GM12873 (cell line): ENCODE measurements around the gene LGR6.

ENCODE experiments used
- TF ChIP-seq, protein P1 (sequence below): IDR thresholded peaks from 2 replicates; pipeline ENCODE4 v1.5.1; 2012; ENCODE audit warnings: low read depth, mild to moderate bottlenecking, moderate library complexity, low read length, control low read depth; ENCODE audit not compliant: insufficient read depth; ENCODE audit errors: missing control alignments

The LGR6 gene

DNA sequence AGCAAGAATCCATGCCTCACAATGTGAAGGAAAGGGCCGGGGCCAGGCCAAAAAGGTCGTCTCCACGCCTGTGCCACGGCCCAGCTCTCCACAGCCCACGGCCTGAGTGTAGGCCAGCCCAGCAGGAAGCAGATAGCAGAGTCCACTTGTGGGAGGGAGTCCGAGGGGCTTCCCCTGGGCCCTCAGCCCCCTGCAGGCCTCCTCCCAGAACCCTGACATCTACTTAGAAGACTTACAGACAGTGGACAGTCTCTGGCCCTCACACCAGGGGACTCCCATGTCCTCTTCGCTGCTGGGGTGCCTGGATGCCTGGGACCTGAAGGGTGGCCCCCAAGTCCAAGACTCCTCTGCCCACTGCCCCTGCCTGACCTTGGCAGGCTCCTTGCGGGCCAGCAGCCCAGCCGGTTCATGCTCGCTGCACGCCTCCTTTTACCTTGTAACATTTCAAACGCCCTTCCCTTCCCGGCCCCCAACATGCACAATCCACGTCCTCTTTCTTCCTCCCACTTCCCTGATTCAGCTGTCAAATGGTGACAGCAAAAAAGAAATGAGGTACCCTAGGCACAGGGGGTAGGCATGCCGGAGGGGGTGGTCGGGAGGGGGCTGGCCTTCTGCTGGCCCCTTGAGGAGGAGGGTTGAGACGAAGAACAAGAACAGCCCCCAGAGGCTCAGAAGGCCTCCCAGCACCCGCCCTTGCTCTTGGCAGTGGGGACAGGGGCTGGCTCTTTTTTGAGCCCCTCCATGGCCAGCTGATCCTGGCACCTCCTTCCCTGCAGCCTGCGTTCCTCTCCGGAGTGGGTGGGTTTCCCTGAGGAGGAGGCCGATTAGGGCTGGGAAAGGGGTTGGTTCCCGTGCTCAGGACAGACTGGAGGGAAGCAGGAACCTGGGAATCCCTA lies 32.2 kb upstream of the LGR6 start:
- TF ChIP-seq, protein P1, sequence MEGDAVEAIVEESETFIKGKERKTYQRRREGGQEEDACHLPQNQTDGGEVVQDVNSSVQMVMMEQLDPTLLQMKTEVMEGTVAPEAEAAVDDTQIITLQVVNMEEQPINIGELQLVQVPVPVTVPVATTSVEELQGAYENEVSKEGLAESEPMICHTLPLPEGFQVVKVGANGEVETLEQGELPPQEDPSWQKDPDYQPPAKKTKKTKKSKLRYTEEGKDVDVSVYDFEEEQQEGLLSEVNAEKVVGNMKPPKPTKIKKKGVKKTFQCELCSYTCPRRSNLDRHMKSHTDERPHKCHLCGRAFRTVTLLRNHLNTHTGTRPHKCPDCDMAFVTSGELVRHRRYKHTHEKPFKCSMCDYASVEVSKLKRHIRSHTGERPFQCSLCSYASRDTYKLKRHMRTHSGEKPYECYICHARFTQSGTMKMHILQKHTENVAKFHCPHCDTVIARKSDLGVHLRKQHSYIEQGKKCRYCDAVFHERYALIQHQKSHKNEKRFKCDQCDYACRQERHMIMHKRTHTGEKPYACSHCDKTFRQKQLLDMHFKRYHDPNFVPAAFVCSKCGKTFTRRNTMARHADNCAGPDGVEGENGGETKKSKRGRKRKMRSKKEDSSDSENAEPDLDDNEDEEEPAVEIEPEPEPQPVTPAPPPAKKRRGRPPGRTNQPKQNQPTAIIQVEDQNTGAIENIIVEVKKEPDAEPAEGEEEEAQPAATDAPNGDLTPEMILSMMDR = no peak

DNA sequence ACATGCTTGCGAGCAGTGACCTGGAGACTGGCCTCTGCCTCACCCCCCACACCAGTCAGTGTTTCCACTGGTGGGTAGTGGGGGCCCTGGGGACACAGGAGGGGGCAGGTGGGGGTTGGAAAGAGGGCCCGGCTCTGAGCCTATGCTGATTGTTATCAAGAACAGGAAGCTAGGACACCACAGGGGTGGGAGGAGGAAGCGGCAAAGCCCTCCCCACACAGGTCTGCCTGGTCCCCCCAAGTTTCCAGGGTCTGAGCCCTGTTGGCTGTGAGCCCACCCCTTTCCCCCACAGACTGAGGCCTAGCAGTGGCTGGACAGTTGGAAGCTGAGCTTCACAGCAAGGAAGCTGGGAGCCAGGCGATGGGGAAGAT lies 31.6 kb upstream of the LGR6 start:
- TF ChIP-seq, protein P1 = no peak

DNA sequence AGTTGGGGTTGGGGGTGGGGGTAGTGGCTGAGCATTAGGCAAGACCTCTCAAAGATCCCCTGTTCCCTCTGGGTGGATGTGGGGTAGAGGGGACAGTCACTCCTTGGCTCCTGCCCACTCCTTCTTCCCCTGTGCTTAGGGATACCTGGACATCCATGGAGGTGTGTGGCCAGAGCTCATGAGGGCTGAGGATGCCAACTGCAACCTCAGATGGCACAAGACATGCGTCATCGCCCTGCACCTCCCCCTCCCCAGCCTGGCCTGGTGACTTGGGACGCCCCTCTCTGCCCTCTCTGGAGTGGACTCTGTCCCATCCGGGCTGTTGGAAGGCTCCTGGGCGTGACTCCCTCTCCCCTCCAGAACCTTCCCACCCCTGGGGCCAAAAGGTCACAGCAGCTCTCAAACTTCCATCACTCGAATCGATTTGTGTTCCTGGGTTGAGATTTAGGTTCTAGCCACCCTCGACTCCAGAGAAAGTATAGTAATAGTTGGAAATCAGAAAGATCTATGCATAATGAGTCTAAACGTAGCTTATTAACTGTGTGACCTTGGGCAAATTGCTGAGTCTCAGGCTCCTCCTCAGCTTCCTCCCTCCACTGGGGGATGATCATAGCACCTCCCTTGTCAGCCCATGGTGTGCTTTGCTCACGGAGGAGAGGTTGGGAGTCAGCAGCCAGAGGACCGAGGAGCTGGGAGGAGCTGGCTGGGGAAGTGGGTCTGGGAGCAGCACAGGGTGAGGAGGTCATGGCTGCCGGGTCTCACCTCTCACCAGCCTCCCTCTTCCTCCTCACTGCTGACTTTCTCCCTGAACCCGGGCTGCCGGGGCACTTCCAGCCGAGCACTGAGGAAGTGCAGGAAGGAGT lies 30.9 kb upstream of the LGR6 start:
- TF ChIP-seq, protein P1 = no peak

DNA sequence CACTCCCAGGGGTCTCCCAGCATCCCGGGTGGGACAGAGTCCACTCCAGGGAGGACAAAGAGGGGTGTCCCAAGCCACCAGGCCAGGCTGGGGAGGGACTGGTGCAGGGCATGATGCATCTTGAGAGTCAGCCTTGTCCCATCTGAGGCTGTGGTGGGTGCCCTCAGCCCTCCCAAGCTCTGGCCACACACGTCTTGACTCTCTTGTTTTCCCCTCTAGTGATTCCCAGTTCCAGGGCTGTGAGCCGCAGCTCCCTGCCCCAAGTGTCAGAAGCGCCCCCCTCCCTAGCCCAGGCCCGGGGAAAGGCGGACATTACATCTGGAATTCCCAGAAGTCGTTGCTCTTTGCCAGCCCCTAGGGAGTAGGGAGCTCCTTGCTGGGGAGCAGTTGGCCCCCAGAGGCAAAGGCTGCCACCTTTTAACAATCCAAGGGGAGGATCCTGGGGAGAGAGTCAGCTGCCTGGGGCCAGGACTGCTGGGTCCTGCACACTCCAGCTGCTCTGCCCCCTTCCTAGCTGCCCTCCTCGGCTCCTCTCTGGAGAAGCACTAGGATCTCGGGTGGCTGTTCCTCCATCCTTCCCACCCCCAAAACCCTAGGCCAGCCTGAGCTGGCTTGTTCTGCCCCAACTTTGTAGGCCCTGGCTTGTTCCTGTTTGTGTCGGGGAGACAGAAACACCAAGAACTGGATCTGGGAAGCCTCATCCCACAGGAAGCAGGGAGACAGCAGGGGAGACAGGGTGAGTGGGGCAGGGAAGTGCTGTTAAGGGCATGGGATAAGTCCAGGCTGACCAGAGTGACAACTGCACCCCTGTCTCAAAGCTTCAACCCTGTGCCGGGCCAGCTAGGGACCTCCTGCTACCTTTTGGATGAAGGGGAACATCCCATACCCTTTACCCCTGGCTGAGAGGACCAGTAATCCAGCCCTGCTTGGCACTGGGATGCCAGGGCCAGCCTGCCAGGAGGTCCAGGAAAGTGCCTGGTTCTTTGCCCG lies 30.0 kb upstream of the LGR6 start:
- TF ChIP-seq, protein P1 = no peak

DNA sequence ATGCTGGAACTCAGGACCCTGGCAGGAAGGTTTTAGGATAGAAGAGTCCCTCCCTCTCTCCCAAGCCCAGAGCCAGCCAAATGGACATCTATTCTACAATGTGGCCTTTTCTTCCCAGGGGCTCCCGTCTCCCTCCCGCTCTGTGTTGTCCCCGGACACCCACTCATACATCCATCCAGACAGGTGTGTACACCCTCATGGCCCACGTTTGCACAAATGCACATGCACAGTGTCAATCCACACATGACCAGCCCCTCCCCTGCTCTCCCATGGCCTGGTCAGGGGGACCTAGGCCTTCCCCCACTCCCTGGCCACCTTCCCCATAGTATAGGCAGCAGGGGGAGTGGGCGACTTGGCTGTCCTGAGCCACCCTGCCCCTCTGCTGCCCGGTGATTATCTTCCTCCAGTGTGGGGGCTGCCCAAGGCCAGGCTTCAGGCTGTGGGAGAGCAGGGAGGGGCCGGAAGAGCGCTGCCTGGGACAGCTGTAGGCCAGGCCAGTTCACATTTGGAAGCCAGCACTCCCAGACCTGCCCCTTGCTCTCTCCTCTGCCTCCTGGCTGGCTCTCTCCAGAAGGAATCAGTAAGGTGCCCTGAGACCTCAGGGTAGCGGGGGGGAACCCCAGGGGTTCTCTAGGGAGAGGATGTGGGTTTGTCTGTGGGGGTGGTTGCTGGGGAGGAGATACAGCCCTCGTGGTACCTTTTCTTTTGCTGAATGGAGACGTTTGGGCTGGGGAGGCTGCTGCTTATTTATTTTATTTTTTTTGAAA lies 29.1 kb upstream of the LGR6 start:
- TF ChIP-seq, protein P1 = no peak

DNA sequence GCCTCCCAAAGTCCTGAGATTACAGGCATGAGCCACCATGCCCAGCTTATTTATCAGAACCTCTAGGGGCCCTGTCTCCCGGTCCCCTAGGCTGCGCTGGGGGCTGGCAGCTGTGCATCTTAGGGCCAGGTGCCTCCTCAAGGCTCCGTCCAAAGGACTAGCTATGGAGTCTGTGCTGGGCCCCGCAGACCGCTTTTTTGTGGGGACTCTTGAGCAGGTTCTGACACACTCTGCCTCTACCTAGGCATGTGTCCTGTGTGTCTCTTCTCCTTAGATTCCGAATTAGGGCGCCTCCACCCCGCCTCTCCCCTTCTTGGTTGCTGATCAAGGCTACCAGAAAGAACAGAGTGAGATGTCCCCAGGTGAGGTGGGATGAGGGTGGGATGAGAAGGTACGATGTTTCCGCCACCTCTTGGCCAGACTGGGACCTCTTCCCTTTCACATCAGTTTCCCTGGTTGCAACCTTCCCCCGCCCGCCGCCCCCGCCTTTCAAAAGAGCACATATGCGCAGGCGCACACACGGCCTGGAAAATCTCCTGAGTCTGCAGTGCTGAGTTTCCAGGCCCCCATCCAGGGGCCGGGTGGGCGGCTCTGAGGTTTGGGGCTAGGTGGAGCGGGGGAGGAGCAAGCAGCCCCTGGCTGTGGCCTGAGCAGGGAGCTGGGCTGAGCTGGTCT lies 28.2 kb upstream of the LGR6 start:
- TF ChIP-seq, protein P1 = no peak
